Thyroid gland (tissue), 4 donors: ENCODE results near the gene PLXNA4.

Experiments
- CTCF ChIP-seq, 6 experiments: fragments of 200-600 bp in 3 of 6; fragments of 450-650 bp in 3 of 6; sonication (generic) in 3 of 6; IDR thresholded peaks; one replicate each; pipeline ENCODE4 v1.5.1; 2016 to 2019; ENCODE audit warnings: antibody characterized with exemption in 6 of 6, mild to moderate bottlenecking in 2 of 6, inconsistent platforms in 1 of 6, moderate library complexity in 1 of 6
- POLR2A ChIP-seq, 2 donors: fragments of 450-650 bp; IDR thresholded peaks; one replicate each; pipeline ENCODE4 v1.6.1; 2017; ENCODE audit warnings: antibody characterized with exemption in 2 of 2, mild to moderate bottlenecking in 2 of 2, moderate library complexity in 1 of 2

GRCh38 chr7:132091706-132092105 is 484.6 kb downstream of the PLXNA4 start:
- TF ChIP-seq CTCF (IDR thresholded peaks at IDR 0.05) (no peak), POLR2A (IDR thresholded peaks at IDR 0.05) (no peak)
